Caco-2 (cell line): ENCODE data around the gene STAC3. TPM values are rescaled to one million over a fixed set of nuclear protein-coding genes. Genes with fewer than 3 reads are reported as not detected.

Experiments
- BruUV-seq: library from RNA; stranded (reverse); fragments of 400-500 nt; replicated peaks from 2 replicates; lab custom pipeline; 2021; lab: Mats Ljungman, UMichigan
- CTCF ChIA-PET: fragments of 300-600 bp; sonication (Branson Sonifier 250); formaldehyde crosslinking; loops from one replicate; lab custom pipeline; 2022; ENCODE audit warnings: antibody characterized with exemption; lab: Charles Lee
- POLR2A ChIA-PET: fragments of 300-600 bp; sonication (Branson Sonifier 250); formaldehyde crosslinking; loops from one replicate; lab custom pipeline; 2022; ENCODE audit warnings: antibody characterized with exemption; lab: Charles Lee
- DNase-seq, 2 experiments: peaks; one replicate each; pipeline versions ENCODE4 v3.0.0 to v3.0.0-alpha.2; 2020 to 2022
- H3K27me3 ChIP-seq: replicated peaks from 2 replicates; pipeline ENCODE4 v1.6.0; 2011; ENCODE audit warnings: low read length; ENCODE audit not compliant: control insufficient read depth, insufficient read depth
- H3K36me3 ChIP-seq: 2 replicates; pipeline ENCODE4 v1.5.1; 2011; ENCODE audit warnings: low read length; ENCODE audit not compliant: control insufficient read depth, insufficient read depth
- H3K4me1 ChIP-seq: fragments of 250-450 bp; sonication (Bioruptor Pico); 2 replicates; pipeline ENCODE4 v1.5.1; 2020; ENCODE audit warnings: mild to moderate bottlenecking
- H3K4me3 ChIP-seq: 2 replicates; pipeline ENCODE4 v1.5.1; 2011; ENCODE audit warnings: low read depth, mild to moderate bottlenecking, control low read depth, low read length
- H3K9me3 ChIP-seq: fragments of 250-450 bp; sonication (Bioruptor Pico); 2 replicates; pipeline ENCODE4 v1.5.1; 2020; ENCODE audit warnings: mild to moderate bottlenecking, moderate library complexity
- H3K27ac Mint-ChIP-seq: one replicate; pipeline ENCODE4 v1.8.0; 2022; ENCODE audit warnings: mixed read lengths; ENCODE audit not compliant: unreplicated experiment
- H3K27me3 Mint-ChIP-seq: one replicate; pipeline ENCODE4 v1.8.0; 2022; ENCODE audit warnings: mixed read lengths; ENCODE audit not compliant: insufficient read depth, unreplicated experiment
- H3K36me3 Mint-ChIP-seq: one replicate; pipeline ENCODE4 v1.8.0; 2022; ENCODE audit warnings: mild to moderate bottlenecking, mixed read lengths; ENCODE audit not compliant: insufficient read depth, unreplicated experiment
- H3K4me1 Mint-ChIP-seq: one replicate; pipeline ENCODE4 v1.8.0; 2022; ENCODE audit warnings: low read depth, mixed read lengths; ENCODE audit not compliant: unreplicated experiment
- H3K4me3 Mint-ChIP-seq: one replicate; pipeline ENCODE4 v1.8.0; 2022; ENCODE audit warnings: mild to moderate bottlenecking, moderate library complexity, mixed read lengths; ENCODE audit not compliant: unreplicated experiment
- H3K9me3 Mint-ChIP-seq: one replicate; pipeline ENCODE4 v1.8.0; 2022; ENCODE audit warnings: mixed read lengths; ENCODE audit not compliant: unreplicated experiment
- intact Hi-C: fragments of 100-400 bp; cut with micrococcal nuclease; formaldehyde crosslinking; loops from one replicate; pipeline ENCODE4 v1.10.0; 2022; ENCODE audit not compliant: unreplicated experiment
- total RNA-seq: library from RNA; stranded (reverse); gene quantifications from 2 replicates; pipeline ENCODE4 v1.2.3, GENCODE V29; 2022
- TF ChIP-seq, protein P1 (sequence below), 2 experiments: fragments of 200-600 bp in 1 of 2; IDR thresholded peaks; 1 replicate in 1 of 2; 2 replicates in 1 of 2; pipeline versions ENCODE4 v1.5.1 to v1.8.0; 2011 to 2022; ENCODE audit warnings: antibody characterized with exemption in 1 of 2, control low read depth in 1 of 2, inconsistent platforms in 1 of 2, low read depth in 1 of 2, low read length in 1 of 2, mild to moderate bottlenecking in 1 of 2, moderate library complexity in 1 of 2; ENCODE audit not compliant: insufficient read depth in 1 of 2, severe bottlenecking in 1 of 2, unreplicated experiment in 1 of 2

Gene STAC3
- total RNA-seq, 1 experiment from 2014 or later: 0.70 TPM

DNA sequence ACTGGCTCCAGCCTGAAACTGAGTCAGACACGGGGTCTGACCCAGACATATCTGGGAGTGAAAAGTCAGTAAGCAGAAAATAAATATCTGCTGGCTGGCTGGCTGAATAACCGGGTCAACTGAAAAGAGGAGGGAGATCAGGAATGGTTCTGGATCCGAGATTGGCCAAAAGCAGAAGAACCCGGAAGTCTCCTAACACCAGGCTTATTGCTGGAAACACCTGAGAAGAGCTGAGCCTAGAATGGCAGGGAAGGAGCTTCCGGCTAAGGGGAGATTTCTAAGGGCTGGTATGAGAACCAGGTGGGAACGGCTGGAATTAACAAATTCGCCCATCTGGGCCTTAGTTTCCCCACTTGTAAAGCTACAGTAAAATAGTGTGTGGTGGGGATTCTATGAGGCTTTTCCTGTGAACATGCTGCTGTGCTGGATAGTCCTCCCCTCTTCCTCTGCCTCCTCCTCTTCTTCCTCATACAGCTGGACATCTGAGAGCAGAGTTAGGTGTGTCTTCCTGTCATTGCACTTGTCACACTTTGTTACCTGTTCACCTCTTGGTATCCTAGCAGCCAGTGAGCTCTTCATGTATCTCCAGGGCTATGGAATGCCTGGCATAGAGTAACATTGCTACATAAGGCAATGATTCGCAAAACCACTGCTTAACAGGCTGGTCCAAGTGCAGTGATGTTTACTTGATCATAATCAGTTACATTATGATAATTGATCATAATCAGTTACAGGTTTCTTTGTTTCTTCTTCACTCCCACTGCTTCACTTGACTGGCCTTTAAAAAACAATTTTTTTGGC lies 23.5 kb downstream of the STAC3 start:
- intact Hi-C loops: no loop called here
- TF ChIP-seq, protein P1, sequence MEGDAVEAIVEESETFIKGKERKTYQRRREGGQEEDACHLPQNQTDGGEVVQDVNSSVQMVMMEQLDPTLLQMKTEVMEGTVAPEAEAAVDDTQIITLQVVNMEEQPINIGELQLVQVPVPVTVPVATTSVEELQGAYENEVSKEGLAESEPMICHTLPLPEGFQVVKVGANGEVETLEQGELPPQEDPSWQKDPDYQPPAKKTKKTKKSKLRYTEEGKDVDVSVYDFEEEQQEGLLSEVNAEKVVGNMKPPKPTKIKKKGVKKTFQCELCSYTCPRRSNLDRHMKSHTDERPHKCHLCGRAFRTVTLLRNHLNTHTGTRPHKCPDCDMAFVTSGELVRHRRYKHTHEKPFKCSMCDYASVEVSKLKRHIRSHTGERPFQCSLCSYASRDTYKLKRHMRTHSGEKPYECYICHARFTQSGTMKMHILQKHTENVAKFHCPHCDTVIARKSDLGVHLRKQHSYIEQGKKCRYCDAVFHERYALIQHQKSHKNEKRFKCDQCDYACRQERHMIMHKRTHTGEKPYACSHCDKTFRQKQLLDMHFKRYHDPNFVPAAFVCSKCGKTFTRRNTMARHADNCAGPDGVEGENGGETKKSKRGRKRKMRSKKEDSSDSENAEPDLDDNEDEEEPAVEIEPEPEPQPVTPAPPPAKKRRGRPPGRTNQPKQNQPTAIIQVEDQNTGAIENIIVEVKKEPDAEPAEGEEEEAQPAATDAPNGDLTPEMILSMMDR (IDR thresholded peaks at IDR 0.05; ENCODE audit: insufficient read depth in 1 of 2, low read depth in 1 of 2, low read length in 1 of 2, severe bottlenecking in 1 of 2, unreplicated experiment in 1 of 2): no peak
- Mint-ChIP-seq H3K9me3 (no peaks in the 10 kb centered on the region), H3K27ac (no peak overlapping the region), H3K27me3 (no peaks in the 10 kb centered on the region), H3K36me3 (peaks cover 47% of the 10 kb centered on the region), H3K4me1 (peaks cover 14% of the 10 kb centered on the region), H3K4me3 (no peak overlapping the region)
- Histone ChIP-seq H3K9me3 (no peaks in the 10 kb centered on the region), H3K4me3 (no peak overlapping the region), H3K4me1 (peaks cover 4% of the 10 kb centered on the region; the same call in 1 of the 2 replicates), H3K36me3 (peaks cover 5% of the 10 kb centered on the region), H3K27me3 (no peaks in the 10 kb centered on the region)
- no TSS peak for BruUV-seq
- no peak for DNase-seq
- ChIA-PET CTCF (interaction anchor here (0.6 to 2.1 kb wide), 4 partner anchors 12 to 100 kb away, joined by 3 to 8 read pairs (median 6); no protein-coding TSS in a partner anchor), POLR2A (no interaction called here)

DNA sequence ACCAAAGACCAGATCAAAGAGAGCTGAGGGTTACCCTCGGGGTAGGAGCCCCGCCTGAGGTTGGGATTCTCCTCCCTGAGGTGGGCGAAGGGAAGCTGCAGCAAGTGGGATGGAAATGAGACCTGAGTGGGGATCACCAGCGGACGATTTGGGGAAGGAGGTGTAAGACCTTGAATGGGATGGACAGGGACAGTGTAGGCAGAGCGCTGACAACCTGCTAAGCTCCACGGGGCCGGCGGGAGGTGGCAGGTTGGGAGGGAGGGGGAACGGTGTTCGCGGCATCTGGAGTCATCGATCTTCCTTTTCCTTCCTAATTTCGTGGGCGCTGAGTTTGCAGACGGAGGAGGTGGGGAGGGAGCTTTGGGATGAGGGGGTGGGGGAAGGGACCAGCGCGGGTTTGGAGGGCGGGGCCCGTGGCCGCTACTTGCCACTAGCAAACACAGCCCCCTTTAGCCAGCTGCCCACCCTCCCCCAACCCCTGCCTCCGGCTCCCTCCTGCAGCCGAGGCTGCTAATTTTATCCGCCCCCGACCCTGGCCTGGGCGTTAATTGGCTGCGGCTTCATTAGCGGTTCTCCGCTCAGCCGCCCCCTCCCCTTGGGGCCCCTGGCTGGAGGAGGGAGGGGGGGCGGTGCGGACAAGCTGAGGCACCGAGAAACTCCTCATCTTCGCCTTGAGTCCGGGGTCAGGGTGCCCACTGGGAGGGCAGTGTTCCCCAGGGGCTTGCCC lies 24.2 kb downstream of the STAC3 start:
- Mint-ChIP-seq H3K9me3 (no peaks in the 10 kb centered on the region), H3K4me3 (peak overlapping the region; percentile 17), H3K4me1 (peaks cover 14% of the 10 kb centered on the region), H3K27me3 (no peaks in the 10 kb centered on the region), H3K27ac (no peak overlapping the region), H3K36me3 (peaks cover 39% of the 10 kb centered on the region)
- POLR2A ChIA-PET: no interaction called here
- Histone ChIP-seq H3K4me1 (peaks cover 4% of the 10 kb centered on the region; the same call in 1 of the 2 replicates), H3K4me3 (no peak overlapping the region), H3K27me3 (no peaks in the 10 kb centered on the region), H3K36me3 (peaks cover 1% of the 10 kb centered on the region; the same call in 1 of the 2 replicates), H3K9me3 (no peaks in the 10 kb centered on the region)
- TF ChIP-seq, protein P1 (IDR thresholded peaks at IDR 0.05; ENCODE audit: insufficient read depth in 1 of 2, low read depth in 1 of 2, low read length in 1 of 2, severe bottlenecking in 1 of 2, unreplicated experiment in 1 of 2): no peak
- BruUV-seq: no TSS peak
- no peak for DNase-seq
- intact Hi-C loops: no loop called here
- CTCF ChIA-PET: interaction anchor here (0.6 to 2.1 kb wide), 4 partner anchors 9 to 16 kb away, joined by 3 to 8 read pairs (median 4); no protein-coding TSS in a partner anchor

DNA sequence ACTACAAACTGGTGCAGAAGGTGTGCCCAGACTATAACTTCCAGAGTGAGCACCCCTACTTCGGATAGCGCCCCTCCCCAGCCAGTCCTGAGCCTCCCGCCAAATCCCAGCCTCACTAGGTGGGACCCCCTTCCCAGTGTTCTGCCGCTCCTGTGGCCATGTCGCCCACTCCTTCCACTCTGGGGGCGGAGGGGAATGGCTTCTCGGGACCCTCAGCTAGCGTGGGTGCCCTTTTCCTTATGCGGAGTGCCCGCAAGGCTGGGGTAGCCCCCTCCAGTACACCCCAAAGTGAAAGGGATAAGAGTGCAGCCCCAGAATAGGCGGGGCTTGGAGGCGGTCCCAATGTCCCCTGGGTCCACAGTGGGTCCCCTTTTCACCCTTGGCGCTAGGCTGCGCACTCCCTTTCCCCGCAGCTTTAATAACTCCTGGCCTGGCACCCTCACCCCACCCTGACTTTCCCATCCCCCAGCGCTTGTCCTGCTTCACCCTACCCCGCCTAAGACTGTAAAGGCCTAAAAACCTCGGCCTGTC lies 25.2 kb downstream of the STAC3 start:
- intact Hi-C loops: no loop called here
- Histone ChIP-seq H3K36me3 (no peaks in the 10 kb centered on the region), H3K4me3 (no peak overlapping the region), H3K4me1 (peaks cover 4% of the 10 kb centered on the region; the same call in 1 of the 2 replicates), H3K27me3 (no peaks in the 10 kb centered on the region), H3K9me3 (no peaks in the 10 kb centered on the region)
- Mint-ChIP-seq H3K4me3 (no peak overlapping the region), H3K27me3 (peaks cover 3% of the 10 kb centered on the region), H3K36me3 (peaks cover 30% of the 10 kb centered on the region), H3K9me3 (no peaks in the 10 kb centered on the region), H3K4me1 (peaks cover 14% of the 10 kb centered on the region), H3K27ac (no peak overlapping the region)
- BruUV-seq: no TSS peak
- DNase-seq: no peak
- POLR2A ChIA-PET: no interaction called here
- CTCF ChIA-PET: interaction anchor here (0.5 to 1.2 kb wide), 2 partner anchors 8 to 131 kb away, joined by 3 to 4 read pairs; no protein-coding TSS in a partner anchor
- TF ChIP-seq, protein P1 (IDR thresholded peaks at IDR 0.05; ENCODE audit: insufficient read depth in 1 of 2, low read depth in 1 of 2, low read length in 1 of 2, severe bottlenecking in 1 of 2, unreplicated experiment in 1 of 2): no peak
